GM18861 (cell line): ENCODE results near the gene DRD2.

Experiments
- ATAC-seq: cut with Tn5 transposase; IDR thresholded peaks from one replicate; pipeline ENCODE4 v1.9.1; 2021; ENCODE audit not compliant: unreplicated experiment

DRD2 gene

GRCh38 chr11:113405724-113406478 is 69.3 kb downstream of the DRD2 start:
- no peak for ATAC-seq

- no peak for ATAC-seq
Observed at GRCh38 chr11:113404859-113405430, 70.3 kb downstream of the DRD2 start.

- ATAC-seq = no peak
Observed at GRCh38 chr11:113401718-113402117, 73.5 kb downstream of the DRD2 start.

- ATAC-seq = no peak
Observed at GRCh38 chr11:113400631-113401230, 74.5 kb downstream of the DRD2 start.

- no peak for ATAC-seq
Observed at GRCh38 chr11:113398669-113399430, 76.3 kb downstream of the DRD2 start.

- ATAC-seq = no peak
Observed at GRCh38 chr11:113397821-113398220, 77.4 kb downstream of the DRD2 start.

- no peak for ATAC-seq
Observed at GRCh38 chr11:113397212-113397611, 78.0 kb downstream of the DRD2 start.

- ATAC-seq = no peak
Observed at GRCh38 chr11:113396690-113397089, 78.5 kb downstream of the DRD2 start.

GRCh38 chr11:113395782-113396336 is 79.3 kb downstream of the DRD2 start:
- ATAC-seq = no peak

GRCh38 chr11:113394919-113395318 is 80.3 kb downstream of the DRD2 start:
- ATAC-seq = no peak

- ATAC-seq = no peak
Observed at GRCh38 chr11:113393501-113393985, 81.7 kb downstream of the DRD2 start.

- ATAC-seq = no peak
Observed at GRCh38 chr11:113392236-113392921, 82.8 kb downstream of the DRD2 start.

- no peak for ATAC-seq
Observed at GRCh38 chr11:113389272-113389671, 85.9 kb downstream of the DRD2 start.

GRCh38 chr11:113387605-113388211 is 87.5 kb downstream of the DRD2 start, which contains the start of gene ANKK1:
ANKK1 (plus strand) TSS chr11:113387779; CDS start chr11:113387885, 106 bp downstream.
- ATAC-seq = no peak

GRCh38 chr11:113386866-113387265 is 88.3 kb downstream of the DRD2 start:
- ATAC-seq = no peak

GRCh38 chr11:113385749-113386148 is 89.4 kb downstream of the DRD2 start:
- no peak for ATAC-seq

GRCh38 chr11:113384551-113384950 is 90.6 kb downstream of the DRD2 start:
- ATAC-seq = no peak

- no peak for ATAC-seq
Observed at GRCh38 chr11:113382121-113382520, 93.1 kb downstream of the DRD2 start.

GRCh38 chr11:113378692-113379091 is 96.5 kb downstream of the DRD2 start:
- ATAC-seq = no peak
